Gastrocnemius medialis (tissue), 4 donors: ENCODE data around the gene GRIN2C. TPM values are rescaled to one million over a fixed set of nuclear protein-coding genes. Genes with fewer than 3 reads are reported as not detected.
A peak's percentile ranks its signal among the peaks of the same experiment; 100 is the strongest.

ENCODE experiments used
- ATAC-seq, 2 donors: fragments of 150-250 bp; one replicate each; pipeline ENCODE4 v1.9.1; 2016
- DNase-seq, 2 donors: peaks; one replicate each; pipeline ENCODE4 v3.0.0-alpha.2; 2019
- H3K27ac ChIP-seq, 4 donors: fragments of 200-600 bp; sonication (generic); 1 replicate in 1 of 4; 2 replicates in 3 of 4; pipeline ENCODE4 v1.5.1; 2016 to 2018; ENCODE audit warnings: mild to moderate bottlenecking in 2 of 4, moderate library complexity in 1 of 4
- H3K27me3 ChIP-seq, 3 donors: fragments of 200-600 bp; sonication (generic) in 2 of 3; 1 replicate in 1 of 3; 2 replicates in 2 of 3; pipeline versions ENCODE4 v1.5.1 to v1.6.0; 2016 to 2019; ENCODE audit warnings: mild to moderate bottlenecking in 1 of 3, moderate library complexity in 1 of 3
- H3K36me3 ChIP-seq, 2 donors: fragments of 200-600 bp; sonication (generic) in 1 of 2; one replicate each; pipeline ENCODE4 v1.5.1; 2017 to 2018
- H3K4me1 ChIP-seq, 2 donors: fragments of 200-600 bp; sonication (generic) in 1 of 2; one replicate each; pipeline ENCODE4 v1.5.1; 2016 to 2017; ENCODE audit warnings: mild to moderate bottlenecking in 2 of 2
- H3K4me3 ChIP-seq, 4 donors: fragments of 200-600 bp; sonication (generic) in 3 of 4; 1 replicate in 1 of 4; 2 replicates in 3 of 4; pipeline ENCODE4 v1.5.1; 2016 to 2019; ENCODE audit warnings: mild to moderate bottlenecking in 2 of 4
- H3K9me3 ChIP-seq, 3 donors: fragments of 200-600 bp; sonication (generic) in 2 of 3; 1 replicate in 1 of 3; 2 replicates in 2 of 3; pipeline ENCODE4 v1.5.1; 2016 to 2019
- CTCF ChIP-seq, 5 experiments: fragments of 450-650 bp in 3 of 5; fragments of 200-600 bp in 2 of 5; sonication (generic) in 2 of 5; IDR thresholded peaks in 4 of 5; conservative IDR thresholded peaks in 1 of 5; 1 replicate in 4 of 5; 2 replicates in 1 of 5; pipeline ENCODE4 v1.5.1; 2016 to 2019; ENCODE audit warnings: antibody characterized with exemption in 5 of 5, mild to moderate bottlenecking in 3 of 5, moderate library complexity in 3 of 5
- POLR2A ChIP-seq, 2 donors: fragments of 450-650 bp; IDR thresholded peaks; one replicate each; pipeline ENCODE4 v1.6.1; 2017; ENCODE audit warnings: antibody characterized with exemption in 2 of 2, mild to moderate bottlenecking in 2 of 2, moderate library complexity in 2 of 2
- in situ Hi-C, 4 donors: fragments of 200-750 bp; cut with MboI; loops; one replicate each; pipeline versions ENCODE4 v1.15.0 to v1.8.0; 2017; ENCODE audit warnings: low sequenced_read_pairs in 4 of 4
- intact Hi-C: fragments of 100-400 bp; cut with DNase I; formaldehyde crosslinking; loops from one replicate; pipeline ENCODE4 v1.15.1; 2023; ENCODE audit warnings: low total_unique reads
- total RNA-seq, 4 donors: library from RNA; depleted of rRNA; stranded (reverse); fragments of >200 nt; gene quantifications; one replicate each; pipeline versions ENCODE4 v1.1.0 to v1.2.3, GENCODE V29; 2016

The GRIN2C gene
- total RNA-seq, 4 donors from 2014 or later, result 1.2 to 1.5 TPM; not detected in 2

GRCh38 chr17:74875977-74876593 is 16.4 kb upstream of the GRIN2C start:
- in situ Hi-C loops (no loop called here), intact Hi-C loops (no loop called here)
- TF ChIP-seq POLR2A (IDR thresholded peaks at IDR 0.05) (no peak), CTCF (IDR thresholded peaks at IDR 0.05 in 4 of 5, conservative IDR thresholded peaks at IDR 0.05 in 1 of 5) (no peak)
- H3K36me3 ChIP-seq, result no peaks in the 10 kb centered on the region
- H3K4me3 ChIP-seq, result no peak overlapping the region
- H3K27me3 ChIP-seq, result no peaks in the 10 kb centered on the region
- H3K9me3 ChIP-seq, result no peaks in the 10 kb centered on the region
- no peak overlapping the region for H3K27ac ChIP-seq
- DNase-seq, result no peak
- ATAC-seq, result no peak
- H3K4me1 ChIP-seq, result peaks cover 14% of the 10 kb centered on the region in 2 donors

- Histone ChIP-seq H3K4me1 (peaks cover 14% of the 10 kb centered on the region in 2 donors), H3K36me3 (no peaks in the 10 kb centered on the region), H3K27ac (no peak overlapping the region), H3K27me3 (no peaks in the 10 kb centered on the region), H3K9me3 (no peaks in the 10 kb centered on the region), H3K4me3 (no peak overlapping the region)
- no peak for TF ChIP-seq POLR2A (IDR thresholded peaks at IDR 0.05)
- no peak for TF ChIP-seq CTCF (IDR thresholded peaks at IDR 0.05 in 4 of 5, conservative IDR thresholded peaks at IDR 0.05 in 1 of 5)
- intact Hi-C loops, result no loop called here
- in situ Hi-C loops, result no loop called here
- ATAC-seq, result no peak
- no peak for DNase-seq
Measured at GRCh38 chr17:74875155-74875976, 15.7 kb upstream of the GRIN2C start.

- Histone ChIP-seq H3K27ac (no peak overlapping the region), H3K4me1 (peaks cover 14% of the 10 kb centered on the region in 2 donors), H3K4me3 (no peak overlapping the region), H3K27me3 (no peaks in the 10 kb centered on the region), H3K36me3 (no peaks in the 10 kb centered on the region), H3K9me3 (no peaks in the 10 kb centered on the region)
- TF ChIP-seq POLR2A (IDR thresholded peaks at IDR 0.05) (no peak), CTCF (IDR thresholded peaks at IDR 0.05 in 4 of 5, conservative IDR thresholded peaks at IDR 0.05 in 1 of 5) (no peak)
- in situ Hi-C loops (loop anchor here in 3 of 4 donors (5.0 to 25.0 kb wide), 3 partner anchors 127 to 487 kb away; partner anchors contain the start of gene NHERF1 (in 1 of the 3)), intact Hi-C loops (loop anchor here (5.0 kb wide), 1 partner anchor 662 kb away; the partner anchor contains the start of gene TTYH2)
- ATAC-seq (no peak), DNase-seq (no peak)
Measured at GRCh38 chr17:74874615-74875037, 14.9 kb upstream of the GRIN2C start.

GRCh38 chr17:74873874-74874614 is 14.4 kb upstream of the GRIN2C start:
- no peak for ATAC-seq
- peak overlapping the region; percentile 86 to 95 (median 93) for H3K27ac ChIP-seq
- H3K4me1 ChIP-seq, result peaks cover 14% of the 10 kb centered on the region in 2 donors
- no peaks in the 10 kb centered on the region for H3K36me3 ChIP-seq
- intact Hi-C loops (loop anchor here (1.0 to 5.0 kb wide), 3 partner anchors 98 to 662 kb away; partner anchors contain the start of genes NAT9, NHERF1 and TTYH2), in situ Hi-C loops (loop anchor here in 3 of 4 donors (5.0 to 25.0 kb wide), 3 partner anchors 127 to 487 kb away; partner anchors contain the start of gene NHERF1 (in 1 of the 3))
- DNase-seq, result no peak
- H3K9me3 ChIP-seq, result no peaks in the 10 kb centered on the region
- TF ChIP-seq POLR2A (IDR thresholded peaks at IDR 0.05) (no peak), CTCF (IDR thresholded peaks at IDR 0.05 in 4 of 5, conservative IDR thresholded peaks at IDR 0.05 in 1 of 5) (no peak)
- H3K4me3 ChIP-seq, result peak overlapping the region; percentile 71 to 83 (median 72)
- H3K27me3 ChIP-seq, result no peaks in the 10 kb centered on the region
